ENCODE results near the gene CEP95.

Gene CEP95

GRCh38 chr17:64572682-64573154 is 65.9 kb downstream of the CEP95 start:
- Histone ChIP-seq H3K4ac (ENCODE audit: low read depth in 1 of 2, low read length in 2 of 2) (no peak overlapping the region), H3K79me1 (replicated peaks; ENCODE audit: low read length, poor library complexity, severe bottlenecking) (peaks cover 9% of the 10 kb centered on the region), H3K14ac (ENCODE audit: low read length in 2 of 2) (no peak overlapping the region), H2AK5ac (ENCODE audit: low read length, severe bottlenecking) (no peak overlapping the region), H3K27me3 (ENCODE audit: control insufficient read depth in 1 of 2, insufficient read depth in 1 of 2, low read length in 2 of 2) (no peaks in the 10 kb centered on the region), H3K36me3 (ENCODE audit: control insufficient read depth in 1 of 2, insufficient read depth in 2 of 2, low read depth in 1 of 2, low read length in 2 of 2) (peaks cover 37 to 74% of the 10 kb centered on the region in 2 experiments), H3K18ac (ENCODE audit: low read depth in 1 of 2, low read length in 2 of 2) (no peak overlapping the region), H2AFZ (ENCODE audit: low read depth, low read length) (no peak overlapping the region), H4K91ac (ENCODE audit: low read length) (no peak overlapping the region), H3K9ac (ENCODE audit: low read length) (peak overlapping the region; percentile 82), H2BK15ac (ENCODE audit: low read depth, poor library complexity, severe bottlenecking) (no peak overlapping the region), H2BK5ac (ENCODE audit: low read depth, low read length, poor library complexity, severe bottlenecking) (no peak overlapping the region), H3K4me2 (ENCODE audit: low read length, poor library complexity, severe bottlenecking) (no peak overlapping the region), H3K9me3 (ENCODE audit: control insufficient read depth, low read length) (no peaks in the 10 kb centered on the region), H4K8ac (ENCODE audit: low read length) (no peak overlapping the region), H3K4me1 (ENCODE audit: control insufficient read depth, insufficient read depth, low read depth, low read length) (peaks cover 4% of the 10 kb centered on the region), H2BK120ac (ENCODE audit: low read depth, low read length) (no peak overlapping the region), H3K23ac (ENCODE audit: low read length in 2 of 2) (no peak overlapping the region), H3K4me3 (ENCODE audit: insufficient read depth in 1 of 2, low read depth in 1 of 2, low read length in 2 of 2) (no peak overlapping the region), H2BK12ac (ENCODE audit: low read length in 2 of 2) (no peak overlapping the region), H3K27ac (ENCODE audit: low read length, poor library complexity, severe bottlenecking) (peak overlapping the region; percentile 49)
- 83% methylated on average over 1 of the region's 3 CpGs for WGBS
- DNase-seq = peak; percentile 86

- Histone ChIP-seq H3K27me3 (ENCODE audit: control insufficient read depth in 1 of 2, insufficient read depth in 1 of 2, low read length in 2 of 2) (no peaks in the 10 kb centered on the region), H2AK5ac (ENCODE audit: low read length, severe bottlenecking) (no peak overlapping the region), H3K79me1 (replicated peaks; ENCODE audit: low read length, poor library complexity, severe bottlenecking) (peaks cover 7% of the 10 kb centered on the region), H3K4ac (ENCODE audit: low read depth in 1 of 2, low read length in 2 of 2) (no peak overlapping the region), H3K4me1 (ENCODE audit: control insufficient read depth, insufficient read depth, low read depth, low read length) (peaks cover 4% of the 10 kb centered on the region), H4K8ac (ENCODE audit: low read length) (no peak overlapping the region), H2BK15ac (ENCODE audit: low read depth, poor library complexity, severe bottlenecking) (no peak overlapping the region), H3K23ac (ENCODE audit: low read length in 2 of 2) (no peak overlapping the region), H3K14ac (ENCODE audit: low read length in 2 of 2) (no peak overlapping the region), H3K18ac (ENCODE audit: low read depth in 1 of 2, low read length in 2 of 2) (no peak overlapping the region), H2AFZ (ENCODE audit: low read depth, low read length) (no peak overlapping the region), H4K91ac (ENCODE audit: low read length) (no peak overlapping the region), H3K36me3 (ENCODE audit: control insufficient read depth in 1 of 2, insufficient read depth in 2 of 2, low read depth in 1 of 2, low read length in 2 of 2) (peaks cover 36 to 76% of the 10 kb centered on the region in 2 experiments), H3K9ac (ENCODE audit: low read length) (peak overlapping the region; percentile 74), H2BK5ac (ENCODE audit: low read depth, low read length, poor library complexity, severe bottlenecking) (no peak overlapping the region), H3K4me2 (ENCODE audit: low read length, poor library complexity, severe bottlenecking) (no peak overlapping the region), H3K9me3 (ENCODE audit: control insufficient read depth, low read length) (no peaks in the 10 kb centered on the region), H3K27ac (ENCODE audit: low read length, poor library complexity, severe bottlenecking) (peak overlapping the region; percentile 34), H2BK120ac (ENCODE audit: low read depth, low read length) (no peak overlapping the region), H2BK12ac (ENCODE audit: low read length in 2 of 2) (no peak overlapping the region), H3K4me3 (ENCODE audit: insufficient read depth in 1 of 2, low read depth in 1 of 2, low read length in 2 of 2) (no peak overlapping the region)
- DNase-seq = no peak
Observed at GRCh38 chr17:64573214-64573613, 66.4 kb downstream of the CEP95 start.

DNA sequence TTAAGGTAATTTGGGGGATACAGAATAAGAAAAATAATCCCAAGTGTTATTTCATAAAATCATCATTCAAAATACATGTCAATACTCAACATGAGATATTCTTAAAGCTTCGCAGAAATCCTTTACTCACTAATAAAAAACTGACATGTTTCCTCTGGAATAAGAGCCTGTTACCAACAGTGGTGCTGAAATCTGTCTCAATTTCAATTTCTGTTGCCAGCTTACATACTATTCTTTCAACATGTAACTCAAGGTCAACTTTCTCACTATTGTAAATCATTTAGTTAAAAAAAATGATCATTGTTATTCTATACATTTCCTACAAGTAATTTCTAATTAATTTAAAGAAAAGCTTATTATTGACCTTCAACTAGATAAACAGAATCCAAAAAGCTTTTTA is 67.9 kb downstream of the CEP95 start:
- Histone ChIP-seq H2BK120ac (ENCODE audit: low read depth, low read length) (no peak overlapping the region), H3K4me2 (ENCODE audit: low read length, poor library complexity, severe bottlenecking) (no peak overlapping the region), H3K4me1 (ENCODE audit: control insufficient read depth, insufficient read depth, low read depth, low read length) (peaks cover 4% of the 10 kb centered on the region), H2AFZ (ENCODE audit: low read depth, low read length) (no peak overlapping the region), H3K18ac (ENCODE audit: low read depth in 1 of 2, low read length in 2 of 2) (no peak overlapping the region), H3K4ac (ENCODE audit: low read depth in 1 of 2, low read length in 2 of 2) (no peak overlapping the region), H3K36me3 (ENCODE audit: control insufficient read depth in 1 of 2, insufficient read depth in 2 of 2, low read depth in 1 of 2, low read length in 2 of 2) (peaks cover 29 to 77% of the 10 kb centered on the region in 2 experiments), H2BK12ac (ENCODE audit: low read length in 2 of 2) (no peak overlapping the region), H3K27ac (ENCODE audit: low read length, poor library complexity, severe bottlenecking) (no peak overlapping the region), H2BK5ac (ENCODE audit: low read depth, low read length, poor library complexity, severe bottlenecking) (no peak overlapping the region), H3K27me3 (ENCODE audit: control insufficient read depth in 1 of 2, insufficient read depth in 1 of 2, low read length in 2 of 2) (no peaks in the 10 kb centered on the region), H4K91ac (ENCODE audit: low read length) (no peak overlapping the region), H2BK15ac (ENCODE audit: low read depth, poor library complexity, severe bottlenecking) (no peak overlapping the region), H3K4me3 (ENCODE audit: insufficient read depth in 1 of 2, low read depth in 1 of 2, low read length in 2 of 2) (no peak overlapping the region), H3K14ac (ENCODE audit: low read length in 2 of 2) (no peak overlapping the region), H3K9ac (ENCODE audit: low read length) (peak overlapping the region; percentile 74), H3K23ac (ENCODE audit: low read length in 2 of 2) (no peak overlapping the region), H3K79me1 (replicated peaks; ENCODE audit: low read length, poor library complexity, severe bottlenecking) (peaks cover 7% of the 10 kb centered on the region), H4K8ac (ENCODE audit: low read length) (no peak overlapping the region), H2AK5ac (ENCODE audit: low read length, severe bottlenecking) (no peak overlapping the region), H3K9me3 (ENCODE audit: control insufficient read depth, low read length) (no peaks in the 10 kb centered on the region)
- DNase-seq = no peak
- WGBS = 98% methylated on average over 1 of the region's 1 CpG

DNA sequence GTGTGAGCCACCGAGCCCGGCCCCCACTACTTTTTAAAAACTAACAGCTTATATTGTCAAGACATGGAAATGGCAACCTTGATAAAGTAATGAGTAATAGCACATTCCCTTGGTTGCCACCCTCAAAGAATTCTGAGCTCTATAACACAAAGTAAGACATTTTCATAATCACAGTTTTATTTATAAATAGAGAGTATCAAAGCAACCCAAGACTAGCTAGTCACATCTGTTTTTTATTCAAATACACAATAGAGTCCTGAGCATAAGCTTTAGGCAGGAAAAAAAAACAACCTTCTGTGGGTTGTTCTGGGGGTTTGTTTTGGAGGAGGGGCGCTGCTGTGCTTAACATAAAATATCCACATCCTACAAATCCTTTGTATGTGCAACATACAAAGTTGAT is 68.7 kb downstream of the CEP95 start:
- Histone ChIP-seq H2BK15ac (ENCODE audit: low read depth, poor library complexity, severe bottlenecking) (no peak overlapping the region), H3K18ac (ENCODE audit: low read depth in 1 of 2, low read length in 2 of 2) (no peak overlapping the region), H2BK120ac (ENCODE audit: low read depth, low read length) (no peak overlapping the region), H2BK5ac (ENCODE audit: low read depth, low read length, poor library complexity, severe bottlenecking) (no peak overlapping the region), H2AFZ (ENCODE audit: low read depth, low read length) (no peak overlapping the region), H3K79me1 (replicated peaks; ENCODE audit: low read length, poor library complexity, severe bottlenecking) (peaks cover 7% of the 10 kb centered on the region), H4K8ac (ENCODE audit: low read length) (no peak overlapping the region), H3K4me3 (ENCODE audit: insufficient read depth in 1 of 2, low read depth in 1 of 2, low read length in 2 of 2) (no peak overlapping the region), H2BK12ac (ENCODE audit: low read length in 2 of 2) (no peak overlapping the region), H4K91ac (ENCODE audit: low read length) (no peak overlapping the region), H3K27me3 (ENCODE audit: control insufficient read depth in 1 of 2, insufficient read depth in 1 of 2, low read length in 2 of 2) (no peaks in the 10 kb centered on the region), H3K27ac (ENCODE audit: low read length, poor library complexity, severe bottlenecking) (no peak overlapping the region), H3K36me3 (ENCODE audit: control insufficient read depth in 1 of 2, insufficient read depth in 2 of 2, low read depth in 1 of 2, low read length in 2 of 2) (peaks cover 28 to 77% of the 10 kb centered on the region in 2 experiments), H3K9me3 (ENCODE audit: control insufficient read depth, low read length) (no peaks in the 10 kb centered on the region), H3K23ac (ENCODE audit: low read length in 2 of 2) (no peak overlapping the region), H3K4ac (ENCODE audit: low read depth in 1 of 2, low read length in 2 of 2) (no peak overlapping the region), H2AK5ac (ENCODE audit: low read length, severe bottlenecking) (no peak overlapping the region), H3K14ac (ENCODE audit: low read length in 2 of 2) (no peak overlapping the region), H3K4me1 (ENCODE audit: control insufficient read depth, insufficient read depth, low read depth, low read length) (peaks cover 4% of the 10 kb centered on the region), H3K4me2 (ENCODE audit: low read length, poor library complexity, severe bottlenecking) (no peak overlapping the region), H3K9ac (ENCODE audit: low read length) (peak overlapping the region; percentile 0)
- no CpG with 5 or more reads among the region's 3 CpGs for WGBS
- no peak for DNase-seq

All from mesenchymal stem cell (in vitro differentiated cells and primary cell).